Lower lobe of right lung (tissue), 2 donors: ENCODE measurements around the gene TRIM8. TPM values are rescaled to one million over a fixed set of nuclear protein-coding genes. Genes with fewer than 3 reads are reported as not detected.

ENCODE experiments used
- ATAC-seq, 2 donors: fragments of 200-7000 bp; cut with Tn5 transposase; one replicate each; pipeline ENCODE4 v1.9.1; 2020 to 2022; ENCODE audit warnings: mild to moderate bottlenecking in 2 of 2, moderate library complexity in 2 of 2
- DNase-seq: peaks from one replicate; pipeline ENCODE4 v3.0.0-alpha.2; 2020
- H3K27ac ChIP-seq: fragments of 200-600 bp; one replicate; pipeline ENCODE4 v1.8.0; 2022
- H3K27me3 ChIP-seq: fragments of 200-600 bp; one replicate; pipeline ENCODE4 v1.8.0; 2022; ENCODE audit warnings: low read depth
- H3K36me3 ChIP-seq: fragments of 200-600 bp; one replicate; pipeline ENCODE4 v1.8.0; 2022; ENCODE audit warnings: mild to moderate bottlenecking
- H3K4me1 ChIP-seq: fragments of 200-600 bp; one replicate; pipeline ENCODE4 v1.8.0; 2022
- H3K4me3 ChIP-seq: fragments of 200-600 bp; one replicate; pipeline ENCODE4 v1.8.0; 2022; ENCODE audit warnings: mild to moderate bottlenecking
- H3K9me3 ChIP-seq: fragments of 200-600 bp; one replicate; pipeline ENCODE4 v1.8.0; 2022
- intact Hi-C: fragments of 100-400 bp; cut with DNase I; formaldehyde crosslinking; loops from one replicate; pipeline ENCODE4 v1.11.0; 2022
- total RNA-seq: library from RNA; stranded (reverse); fragmentation: NEBNext Ultra II Directional; extraction: Animal tissue kit (Norgen Biotek cat#: 25700); gene quantifications from one replicate; pipeline ENCODE4 v1.2.1, GENCODE V29; 2021
- TF ChIP-seq, protein P1 (sequence below): fragments of 200-600 bp; IDR thresholded peaks from one replicate; pipeline ENCODE4 v1.8.0; 2022; ENCODE audit warnings: antibody characterized with exemption, mild to moderate bottlenecking
- donor health status: DM: no; HTN: yes; CAD: no; lungs with severe emphysema.

Gene TRIM8
- total RNA-seq, 1 donor from 2014 or later: 142 TPM

DNA sequence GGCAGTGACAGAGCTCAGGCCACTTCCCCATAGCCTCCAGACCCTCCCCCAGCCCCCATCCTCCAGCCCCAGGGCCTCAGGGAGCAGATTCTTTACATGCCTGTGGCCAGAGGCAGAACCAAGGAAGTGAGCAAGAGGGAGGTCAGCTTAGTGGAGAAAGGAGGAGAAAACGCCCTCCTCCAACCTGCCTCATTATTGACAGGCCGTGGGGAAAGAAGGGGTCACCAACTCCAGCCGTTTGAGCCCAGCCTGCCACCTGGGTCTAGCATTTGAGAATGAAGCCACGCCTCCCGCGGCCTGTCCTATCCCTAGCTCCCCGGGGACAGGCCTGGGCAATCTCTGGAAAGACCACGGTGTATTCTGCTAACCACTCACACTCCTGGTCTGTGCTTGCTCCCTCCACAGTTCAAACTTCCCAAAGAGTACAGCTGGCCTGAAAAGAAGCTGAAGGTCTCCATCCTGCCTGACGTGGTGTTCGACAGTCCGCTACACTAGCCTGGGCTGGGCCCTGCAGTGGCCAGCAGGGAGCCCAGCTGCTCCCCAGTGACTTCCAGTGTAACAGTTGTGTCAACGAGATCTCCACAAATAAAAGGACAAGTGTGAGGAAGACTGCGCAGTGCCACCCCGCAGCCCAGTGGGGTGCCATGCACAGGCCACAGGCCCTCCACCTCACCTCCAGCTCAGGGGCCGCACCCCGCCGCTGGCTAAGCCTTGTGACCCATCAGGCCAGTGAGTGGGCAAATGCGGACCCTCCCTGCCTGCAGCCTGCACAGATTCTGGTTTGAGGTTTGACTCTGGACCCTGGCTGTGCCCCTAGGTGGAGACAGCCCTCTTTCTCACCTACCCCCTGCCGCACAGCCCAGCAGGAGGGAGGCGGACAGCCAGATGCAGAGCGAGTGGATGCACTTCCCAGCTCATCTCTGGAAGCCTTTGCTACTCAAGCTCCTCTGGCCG lies 14.3 kb upstream of the TRIM8 start:
- no peaks in the 10 kb centered on the region for H3K9me3 ChIP-seq
- peaks cover 78% of the 10 kb centered on the region for H3K4me1 ChIP-seq
- H3K27me3 ChIP-seq: no peaks in the 10 kb centered on the region
- TF ChIP-seq, protein P1, sequence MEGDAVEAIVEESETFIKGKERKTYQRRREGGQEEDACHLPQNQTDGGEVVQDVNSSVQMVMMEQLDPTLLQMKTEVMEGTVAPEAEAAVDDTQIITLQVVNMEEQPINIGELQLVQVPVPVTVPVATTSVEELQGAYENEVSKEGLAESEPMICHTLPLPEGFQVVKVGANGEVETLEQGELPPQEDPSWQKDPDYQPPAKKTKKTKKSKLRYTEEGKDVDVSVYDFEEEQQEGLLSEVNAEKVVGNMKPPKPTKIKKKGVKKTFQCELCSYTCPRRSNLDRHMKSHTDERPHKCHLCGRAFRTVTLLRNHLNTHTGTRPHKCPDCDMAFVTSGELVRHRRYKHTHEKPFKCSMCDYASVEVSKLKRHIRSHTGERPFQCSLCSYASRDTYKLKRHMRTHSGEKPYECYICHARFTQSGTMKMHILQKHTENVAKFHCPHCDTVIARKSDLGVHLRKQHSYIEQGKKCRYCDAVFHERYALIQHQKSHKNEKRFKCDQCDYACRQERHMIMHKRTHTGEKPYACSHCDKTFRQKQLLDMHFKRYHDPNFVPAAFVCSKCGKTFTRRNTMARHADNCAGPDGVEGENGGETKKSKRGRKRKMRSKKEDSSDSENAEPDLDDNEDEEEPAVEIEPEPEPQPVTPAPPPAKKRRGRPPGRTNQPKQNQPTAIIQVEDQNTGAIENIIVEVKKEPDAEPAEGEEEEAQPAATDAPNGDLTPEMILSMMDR: no peak
- peaks cover 10% of the 10 kb centered on the region for H3K36me3 ChIP-seq
- peak overlapping the region; percentile 37 for H3K27ac ChIP-seq
- DNase-seq: peak; percentile 42
- no peak for ATAC-seq
- intact Hi-C loops: no loop called here
- no peak overlapping the region for H3K4me3 ChIP-seq

DNA sequence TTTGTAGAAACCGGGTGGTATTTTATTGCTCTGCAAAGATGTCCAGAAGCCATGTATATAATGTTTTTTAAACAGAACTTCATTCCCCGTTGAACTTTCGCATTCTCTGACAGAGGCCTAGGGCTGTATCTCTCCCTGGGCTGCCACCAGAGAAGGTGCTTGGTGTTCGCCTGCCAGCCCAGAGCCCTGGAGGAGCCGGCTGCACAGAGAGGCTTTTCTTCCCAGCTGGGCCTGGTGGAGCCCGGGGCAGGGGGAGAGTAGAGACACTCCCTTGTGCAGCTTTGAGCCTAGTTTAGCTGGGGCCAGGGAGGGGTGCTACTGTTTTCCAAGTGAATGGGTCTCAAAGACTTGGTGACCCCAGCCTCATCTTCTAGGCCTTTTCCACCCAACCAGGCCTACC lies 13.6 kb upstream of the TRIM8 start:
- intact Hi-C loops: no loop called here
- H3K4me1 ChIP-seq: peaks cover 78% of the 10 kb centered on the region
- TF ChIP-seq, protein P1: no peak
- H3K36me3 ChIP-seq: peaks cover 10% of the 10 kb centered on the region
- peak; percentile 17 for DNase-seq
- H3K27ac ChIP-seq: peak overlapping the region; percentile 37
- no peak for ATAC-seq
- H3K4me3 ChIP-seq: no peak overlapping the region
- H3K27me3 ChIP-seq: no peaks in the 10 kb centered on the region
- H3K9me3 ChIP-seq: no peaks in the 10 kb centered on the region

DNA sequence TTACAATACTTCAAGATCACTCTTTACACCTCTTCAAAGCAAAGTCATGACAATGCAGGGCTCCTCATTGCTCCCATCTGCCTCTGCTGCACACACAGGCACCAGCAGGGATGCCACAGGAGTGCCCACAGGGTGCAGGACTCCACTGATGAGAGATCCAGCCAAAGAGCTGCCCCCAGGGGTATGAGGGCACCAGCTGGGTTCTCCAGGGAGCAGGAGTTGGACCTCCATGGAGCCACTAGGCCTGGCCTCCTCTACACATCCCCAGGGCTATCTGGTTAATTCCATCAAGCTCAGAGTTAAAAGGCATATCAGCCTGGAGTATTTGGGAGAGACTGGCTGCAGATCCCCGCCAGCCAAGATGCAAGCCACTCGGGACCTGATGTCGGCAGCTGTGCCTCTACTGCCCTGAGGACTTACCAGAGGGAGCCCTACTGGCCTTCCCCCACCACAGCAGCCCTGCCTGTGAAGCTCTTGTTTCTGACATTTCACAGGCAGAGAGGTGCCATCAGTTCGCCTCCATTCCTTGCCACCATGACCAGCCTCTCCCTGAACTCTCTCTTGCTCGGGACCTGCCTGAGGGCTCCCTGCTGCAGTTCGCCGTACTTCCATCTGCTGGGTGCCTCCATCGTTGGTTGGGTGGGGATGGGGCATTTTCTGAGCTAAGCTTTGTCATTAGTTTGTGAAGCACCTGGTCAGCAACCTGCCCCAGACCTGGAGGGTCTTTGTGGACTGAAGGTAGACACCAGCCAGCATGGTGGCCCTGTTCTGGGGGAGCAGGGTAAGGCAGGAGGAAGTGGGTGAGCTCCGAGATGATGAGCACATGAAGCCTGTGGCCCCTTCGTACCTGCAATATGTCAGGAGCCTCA lies 12.5 kb upstream of the TRIM8 start:
- Histone ChIP-seq H3K36me3 (peaks cover 10% of the 10 kb centered on the region), H3K4me1 (peaks cover 73% of the 10 kb centered on the region), H3K27me3 (no peaks in the 10 kb centered on the region), H3K4me3 (no peak overlapping the region), H3K27ac (no peak overlapping the region), H3K9me3 (no peaks in the 10 kb centered on the region)
- peak; percentile 15 for DNase-seq
- TF ChIP-seq, protein P1: no peak
- ATAC-seq: no peak
- intact Hi-C loops: no loop called here

DNA sequence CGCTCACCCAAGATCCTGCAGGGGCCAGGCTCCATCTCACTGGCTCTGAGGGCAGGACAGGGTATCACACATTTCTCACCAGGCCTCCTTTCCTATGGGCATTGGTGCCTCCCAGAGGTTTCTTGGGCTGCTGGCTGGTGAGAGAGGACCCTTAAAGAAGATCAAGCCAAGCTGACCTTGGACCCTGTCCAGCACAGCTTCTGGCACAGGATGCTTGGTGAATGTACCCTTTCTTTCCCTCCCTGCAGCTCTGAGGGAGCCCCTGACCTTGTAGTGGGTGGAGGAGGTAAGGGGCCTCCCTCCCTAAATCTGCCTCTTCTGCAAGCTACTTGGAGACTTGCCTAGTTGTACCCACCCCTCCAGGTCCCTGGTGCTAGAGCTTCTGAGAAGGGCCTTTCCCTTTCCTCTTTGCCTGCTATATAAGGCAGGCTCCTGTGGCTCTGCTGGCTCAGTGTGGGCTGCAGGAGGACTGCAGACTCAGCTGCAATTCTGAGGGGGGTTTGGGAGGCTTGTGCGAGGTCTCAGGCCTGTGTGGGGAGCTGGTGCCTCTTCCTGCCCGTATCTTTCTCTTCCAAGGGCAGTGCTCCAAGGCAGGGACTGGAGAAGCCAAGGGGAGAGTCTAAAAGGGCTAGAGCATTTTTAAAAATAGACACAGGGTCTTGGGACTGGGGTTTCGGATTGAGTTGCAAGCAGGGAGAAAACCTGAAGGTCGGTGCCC lies 11.7 kb upstream of the TRIM8 start:
- TF ChIP-seq, protein P1: no peak
- Histone ChIP-seq H3K9me3 (no peaks in the 10 kb centered on the region), H3K4me1 (peaks cover 65% of the 10 kb centered on the region), H3K36me3 (peaks cover 10% of the 10 kb centered on the region), H3K4me3 (no peak overlapping the region), H3K27me3 (no peaks in the 10 kb centered on the region), H3K27ac (peak overlapping the region; percentile 74)
- ATAC-seq (no peak), DNase-seq (peak; percentile 17)
- intact Hi-C loops: no loop called here

DNA sequence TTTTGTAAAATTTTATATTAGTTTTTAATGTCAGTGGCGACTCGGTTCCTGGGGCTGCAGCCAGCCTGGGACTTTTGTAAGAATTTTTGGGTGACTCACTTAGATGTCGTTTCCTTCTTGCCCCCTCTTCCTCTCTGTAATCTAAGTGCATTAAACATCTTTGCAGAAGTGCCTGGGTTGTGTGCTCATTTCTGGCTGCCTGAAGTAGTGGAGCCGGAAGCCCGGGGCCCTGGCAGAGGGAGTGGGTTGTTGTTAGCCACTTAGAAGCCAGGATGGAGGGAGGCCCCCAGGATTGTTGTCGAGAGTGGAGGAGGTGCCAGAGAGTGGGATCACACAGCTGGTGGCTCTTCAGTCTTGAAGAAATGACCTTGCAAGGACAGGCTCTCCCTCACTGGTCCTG lies 11.0 kb upstream of the TRIM8 start:
- Histone ChIP-seq H3K27ac (peak overlapping the region; percentile 74), H3K9me3 (no peaks in the 10 kb centered on the region), H3K4me1 (peaks cover 57% of the 10 kb centered on the region), H3K36me3 (peaks cover 10% of the 10 kb centered on the region), H3K27me3 (no peaks in the 10 kb centered on the region), H3K4me3 (no peak overlapping the region)
- DNase-seq (peak; percentile 78), ATAC-seq (peak; percentile 65 to 70)
- intact Hi-C loops: no loop called here
- TF ChIP-seq, protein P1: no peak
